NK-92 (cell line): ENCODE measurements around the gene SH3YL1.
"Not testable (repeated sequence)": the region's sequence is repeated elsewhere in the genome, so short reads cannot be mapped to it uniquely, and the experiment has no call there.

ENCODE experiments used
- DNase-seq: peaks from one replicate; lab custom pipeline; 2025; ENCODE audit not compliant: unreplicated experiment; lab: John Stamatoyannopoulos, UW

SH3YL1 gene

GRCh38 chr2:184695-185094 is 79.1 kb downstream of the SH3YL1 start:
- DNase-seq = no peak

DNA sequence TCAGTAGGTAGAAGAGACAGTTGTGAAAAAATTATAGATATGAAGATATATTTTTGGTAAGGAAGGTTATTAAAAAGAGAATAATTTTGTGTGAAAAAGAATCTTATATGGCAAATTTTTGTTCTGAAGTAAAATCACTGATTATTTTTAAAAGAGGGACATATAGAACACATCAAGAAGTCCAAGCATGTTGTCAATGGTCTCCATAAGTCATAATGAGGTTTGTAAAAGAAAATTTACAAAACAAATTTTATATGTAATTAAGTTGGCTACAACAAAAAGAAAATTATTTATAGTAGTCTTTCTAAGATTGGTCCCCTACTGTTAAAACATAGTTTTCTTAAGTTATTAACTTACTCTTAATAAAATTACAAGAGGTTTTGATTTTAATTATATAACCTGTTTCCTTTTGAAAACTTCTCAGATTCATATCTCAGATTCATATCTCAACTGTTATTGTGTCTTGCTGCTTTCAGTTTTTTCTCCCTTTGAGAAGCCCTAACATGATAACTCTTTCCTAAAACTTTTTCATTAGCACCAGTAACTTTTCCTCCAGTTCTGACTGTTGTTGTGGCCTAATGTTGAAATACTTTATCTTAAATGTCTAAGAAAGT is 81.2 kb downstream of the SH3YL1 start:
- DNase-seq = no peak

DNA sequence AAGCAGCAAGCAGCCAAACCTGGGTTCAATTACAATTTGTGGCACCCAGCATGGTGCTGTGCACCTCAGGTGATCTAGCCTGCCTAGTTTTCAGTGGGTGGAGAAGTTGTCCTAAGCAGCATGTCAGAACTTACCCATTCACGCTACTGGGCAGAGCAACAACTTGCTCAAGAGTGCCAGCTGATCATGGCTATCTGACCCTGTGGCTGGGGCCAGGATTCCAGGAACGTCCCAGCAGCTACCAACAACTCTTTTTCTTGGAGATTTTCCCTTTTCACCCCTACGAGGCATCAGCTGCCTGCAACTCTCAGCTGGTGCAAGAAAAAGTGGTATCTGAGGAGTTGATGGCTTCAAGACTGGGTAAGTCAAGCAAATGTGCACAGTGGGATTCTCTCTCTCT is 83.5 kb downstream of the SH3YL1 start:
- DNase-seq = no peak

GRCh38 chr2:179886-180285 is 83.9 kb downstream of the SH3YL1 start:
- no peak for DNase-seq

- DNase-seq = no peak
These were observed 86.1 kb downstream of the SH3YL1 start for GRCh38 chr2:177733-178132.

- DNase-seq = no peak
These were observed 86.9 kb downstream of the SH3YL1 start for GRCh38 chr2:176917-177316.

DNA sequence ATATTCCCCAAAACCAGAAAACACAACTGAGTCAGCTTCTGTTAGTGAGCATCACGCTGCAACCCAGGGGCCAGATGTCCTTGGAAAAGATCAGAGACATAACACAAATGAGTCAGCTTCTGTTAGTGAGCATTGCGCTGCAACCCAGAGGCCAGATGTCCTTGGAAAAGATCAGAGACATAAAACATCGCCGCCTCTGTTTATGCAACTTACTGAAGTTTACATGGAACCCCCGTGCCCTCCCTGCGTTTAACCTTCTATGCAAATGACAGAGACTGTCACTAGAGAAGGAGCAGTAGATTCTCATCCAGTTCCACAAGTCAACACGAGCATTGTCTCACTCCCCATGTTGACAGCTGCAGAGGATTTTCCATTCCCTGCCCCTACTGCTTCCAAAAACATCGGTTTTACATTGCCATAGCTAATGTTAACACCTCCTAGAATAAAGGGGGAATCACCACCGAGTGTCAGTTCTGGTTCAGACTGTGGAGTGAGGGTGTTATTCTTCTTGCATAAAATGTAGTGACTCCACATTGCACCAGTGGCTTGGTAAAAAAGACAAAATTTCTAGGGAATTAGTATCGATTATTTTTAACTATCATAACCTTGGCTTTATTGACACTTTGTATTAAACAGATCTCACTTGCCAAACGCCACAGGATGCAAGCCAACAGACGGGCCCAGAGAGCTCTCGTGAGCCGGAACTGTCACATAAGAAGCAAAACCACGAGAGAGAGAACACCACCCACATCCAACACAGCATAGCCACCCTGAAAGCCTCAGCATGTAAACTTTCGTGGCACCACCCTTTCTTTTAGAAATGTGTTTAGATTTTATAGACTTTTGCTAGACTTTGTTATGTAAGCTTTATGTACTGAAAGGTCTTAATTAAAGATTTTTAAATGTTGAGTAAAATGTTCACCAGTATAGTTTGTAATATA is 87.7 kb downstream of the SH3YL1 start:
- DNase-seq = no peak

GRCh38 chr2:175161-175786 is 88.6 kb downstream of the SH3YL1 start:
- DNase-seq = no peak

DNA sequence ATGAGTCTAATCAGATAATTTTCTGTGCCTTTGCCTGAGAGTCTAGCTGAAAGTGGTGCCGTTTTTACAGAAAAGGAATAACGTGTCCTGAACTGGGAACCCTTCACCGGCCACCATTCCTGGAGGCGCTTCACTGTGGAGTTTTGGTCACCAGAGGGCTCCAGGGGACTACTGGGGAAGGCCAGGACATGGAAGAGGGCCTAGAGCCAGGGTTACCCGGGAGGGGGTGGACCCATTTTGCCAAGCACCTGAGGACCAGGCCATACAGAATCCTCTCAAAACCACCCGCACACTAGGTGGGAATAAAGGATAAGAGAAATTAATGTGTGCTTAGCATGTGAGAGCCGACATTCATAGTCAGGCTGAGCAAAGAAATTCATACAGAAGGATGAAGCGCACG is 91.7 kb downstream of the SH3YL1 start:
- DNase-seq = not testable (repeated sequence)

GRCh38 chr2:169741-170140 is 94.1 kb downstream of the SH3YL1 start:
- DNase-seq = no peak
